Karpas-422 (cell line): Measurements from ENCODE around the gene SLC8A3. TPM values are rescaled to one million over a fixed set of nuclear protein-coding genes. Genes with fewer than 3 reads are reported as not detected.
A peak's percentile ranks its signal among the peaks of the same experiment; 100 is the strongest.

ENCODE experiments used
- DNase-seq: peaks from one replicate; pipeline ENCODE4 v3.0.0-alpha.2; 2015
- H2AFZ ChIP-seq: fragments of 200-600 bp; sonication (generic); 2 replicates; pipeline ENCODE4 v1.6.1; 2014; ENCODE audit warnings: antibody characterized with exemption, low read length, mixed read lengths
- H3K27ac ChIP-seq: fragments of 200-600 bp; sonication (generic); 2 replicates; pipeline ENCODE4 v1.5.1; 2014; ENCODE audit warnings: mild to moderate bottlenecking, low read length, moderate library complexity
- H3K27me3 ChIP-seq: fragments of 200-600 bp; sonication (generic); 2 replicates; pipeline ENCODE4 v1.6.1; 2014; ENCODE audit warnings: low read length, mixed read lengths
- H3K36me3 ChIP-seq: fragments of 200-600 bp; sonication (generic); 2 replicates; pipeline ENCODE4 v1.6.1; 2014; ENCODE audit warnings: low read length, mixed read lengths; ENCODE audit not compliant: insufficient read depth
- H3K4me1 ChIP-seq: fragments of 200-600 bp; sonication (generic); 2 replicates; pipeline ENCODE4 v1.6.1; 2014; ENCODE audit warnings: mild to moderate bottlenecking, low read length, mixed read lengths
- H3K4me2 ChIP-seq: fragments of 200-600 bp; sonication (generic); 2 replicates; pipeline ENCODE4 v1.6.1; 2014; ENCODE audit warnings: low read length, low read depth, mild to moderate bottlenecking; ENCODE audit not compliant: poor library complexity, severe bottlenecking
- H3K4me3 ChIP-seq: fragments of 200-600 bp; sonication (generic); 2 replicates; pipeline ENCODE4 v1.5.1; 2014; ENCODE audit warnings: mild to moderate bottlenecking, antibody characterized with exemption, low read length, mixed read lengths
- H3K79me2 ChIP-seq: fragments of 200-600 bp; sonication (generic); 2 replicates; pipeline ENCODE4 v1.6.1; 2014; ENCODE audit warnings: mild to moderate bottlenecking, low read length, mixed read lengths
- H3K9ac ChIP-seq: fragments of 200-600 bp; sonication (generic); 2 replicates; pipeline ENCODE4 v1.6.0; 2014; ENCODE audit warnings: low read length
- H3K9me2 ChIP-seq: fragments of 200-600 bp; sonication (generic), shearing (Covaris generic); replicated peaks from 2 replicates; pipeline ENCODE4 v1.6.0; 2014; ENCODE audit warnings: mild to moderate bottlenecking, low read length, moderate library complexity; ENCODE audit not compliant: insufficient read depth
- H3K9me3 ChIP-seq: fragments of 300-700, 200-600 bp; sonication (generic); 2 replicates; pipeline ENCODE4 v1.6.1; 2014; ENCODE audit warnings: low read length, mixed read lengths
- H4K20me1 ChIP-seq: fragments of 200-600 bp; sonication (generic); 2 replicates; pipeline ENCODE4 v1.6.1; 2014; ENCODE audit warnings: mild to moderate bottlenecking, antibody characterized with exemption, low read length, low read depth; ENCODE audit not compliant: insufficient read depth
- total RNA-seq: library from RNA; depleted of rRNA; stranded (reverse); fragments of >200 nt; shearing (Covaris generic); gene quantifications from 2 replicates; pipeline ENCODE4 v1.2.3, GENCODE V29; 2014; ENCODE audit warnings: low replicate concordance

Gene SLC8A3
- total RNA-seq, 1 experiment from 2014 or later, result not detected

DNA sequence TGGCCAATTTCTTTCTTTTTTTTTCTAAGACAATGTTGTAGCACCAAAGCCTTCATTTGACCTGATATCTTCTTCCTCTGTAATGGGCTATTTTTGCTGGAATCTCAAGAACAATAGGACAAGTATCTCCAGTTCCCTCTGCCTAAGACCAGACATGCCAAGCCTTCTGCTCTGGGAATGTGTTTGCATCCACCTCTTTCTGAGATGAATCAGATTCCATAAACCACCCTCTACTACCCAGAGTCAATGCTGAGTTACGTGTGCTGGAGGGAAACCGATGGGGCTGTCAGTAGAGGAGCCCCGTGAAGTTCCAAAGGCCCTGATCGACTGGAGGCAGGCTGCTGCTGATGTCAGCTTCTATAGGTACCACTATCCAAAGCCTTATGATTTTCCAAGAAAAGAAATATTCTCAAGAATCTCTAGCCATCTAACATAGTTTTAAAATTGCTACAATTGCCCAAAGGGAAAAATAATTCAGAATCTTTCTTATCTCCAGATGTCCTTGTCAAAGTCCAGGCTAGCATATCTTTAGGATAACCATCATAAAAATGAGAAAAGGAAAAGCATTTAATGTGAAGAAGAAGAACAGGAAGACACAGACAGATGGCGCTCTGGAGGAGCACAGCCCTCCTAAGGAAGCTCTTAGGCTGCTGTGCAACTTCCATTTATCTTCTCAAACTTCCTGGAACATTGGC, 101.9 kb downstream of the SLC8A3 start:
- Histone ChIP-seq H3K27ac (no peak overlapping the region), H3K36me3 (no peaks in the 10 kb centered on the region), H2AFZ (no peak overlapping the region), H3K9ac (no peak overlapping the region), H3K4me3 (no peak overlapping the region), H3K4me1 (no peaks in the 10 kb centered on the region), H3K9me2 (no peaks in the 10 kb centered on the region), H3K27me3 (no peaks in the 10 kb centered on the region), H4K20me1 (no peaks in the 10 kb centered on the region), H3K79me2 (no peaks in the 10 kb centered on the region), H3K4me2 (no peak overlapping the region), H3K9me3 (no peaks in the 10 kb centered on the region)
- peak; percentile 77 for DNase-seq

- Histone ChIP-seq H3K79me2 (no peaks in the 10 kb centered on the region), H3K4me2 (no peak overlapping the region), H3K27me3 (no peaks in the 10 kb centered on the region), H3K9me3 (no peaks in the 10 kb centered on the region), H4K20me1 (no peaks in the 10 kb centered on the region), H2AFZ (no peak overlapping the region), H3K36me3 (no peaks in the 10 kb centered on the region), H3K9me2 (no peaks in the 10 kb centered on the region), H3K4me1 (no peaks in the 10 kb centered on the region), H3K9ac (no peak overlapping the region), H3K4me3 (no peak overlapping the region), H3K27ac (no peak overlapping the region)
- DNase-seq, result no peak
Measured at GRCh38 chr14:70084226-70084625, 104.5 kb downstream of the SLC8A3 start.

DNA sequence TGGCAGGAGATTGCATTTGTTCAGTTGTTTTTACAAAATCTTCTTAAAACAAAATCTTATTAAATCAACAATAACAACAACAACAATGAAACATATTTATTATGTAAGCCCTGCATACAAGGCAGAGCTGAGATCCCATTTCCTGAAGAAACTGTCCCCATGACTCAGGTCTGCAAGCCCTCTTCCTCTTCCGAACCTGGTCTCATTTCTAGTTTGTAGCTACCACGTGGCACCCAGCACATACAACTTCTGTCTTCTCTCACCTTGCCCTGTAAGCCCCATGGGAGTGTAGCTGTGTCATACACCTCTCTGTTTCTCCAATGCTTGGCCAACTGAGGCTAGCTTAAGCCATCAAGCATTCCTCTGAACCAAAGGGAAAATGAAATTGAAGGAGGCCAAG, 106.4 kb downstream of the SLC8A3 start:
- Histone ChIP-seq H3K9ac (no peak overlapping the region), H3K79me2 (no peaks in the 10 kb centered on the region), H3K4me3 (no peak overlapping the region), H3K4me2 (no peak overlapping the region), H3K4me1 (no peaks in the 10 kb centered on the region), H3K36me3 (no peaks in the 10 kb centered on the region), H3K27ac (no peak overlapping the region), H3K27me3 (no peaks in the 10 kb centered on the region), H3K9me2 (no peaks in the 10 kb centered on the region), H2AFZ (no peak overlapping the region), H4K20me1 (no peaks in the 10 kb centered on the region), H3K9me3 (no peaks in the 10 kb centered on the region)
- DNase-seq, result no peak

DNA sequence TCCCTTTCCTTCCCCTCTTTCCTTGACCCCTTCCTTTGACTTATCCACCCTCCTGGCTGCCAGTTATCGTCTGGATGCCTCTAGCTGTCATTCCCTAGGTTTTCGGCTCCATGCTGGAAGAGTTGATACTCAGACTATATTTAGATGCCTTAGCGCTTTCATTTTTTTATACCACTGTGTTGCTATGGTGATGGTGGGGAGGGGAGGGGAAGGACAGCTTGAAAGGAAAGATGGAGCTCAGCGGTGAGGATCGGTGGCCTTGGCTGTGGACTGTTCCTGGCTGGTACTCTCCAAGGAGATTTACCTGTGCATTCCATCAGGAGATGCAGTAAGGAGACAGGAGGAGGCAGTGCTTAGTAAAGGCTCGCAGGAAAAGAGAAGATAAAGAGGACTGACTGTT, 108.7 kb downstream of the SLC8A3 start:
- DNase-seq, result no peak
- no peak overlapping the region for H2AFZ ChIP-seq
- H3K4me3 ChIP-seq, result no peak overlapping the region
- H3K9me3 ChIP-seq, result no peaks in the 10 kb centered on the region
- H3K4me2 ChIP-seq, result no peak overlapping the region
- no peaks in the 10 kb centered on the region for H3K4me1 ChIP-seq
- no peaks in the 10 kb centered on the region for H3K36me3 ChIP-seq
- no peaks in the 10 kb centered on the region for H3K27me3 ChIP-seq
- H3K79me2 ChIP-seq, result no peaks in the 10 kb centered on the region
- no peaks in the 10 kb centered on the region for H3K9me2 ChIP-seq
- H3K9ac ChIP-seq, result no peak overlapping the region
- H3K27ac ChIP-seq, result no peak overlapping the region
- H4K20me1 ChIP-seq, result no peaks in the 10 kb centered on the region

GRCh38 chr14:70078329-70078728, 110.4 kb downstream of the SLC8A3 start:
- H3K27me3 ChIP-seq, result no peaks in the 10 kb centered on the region
- no peaks in the 10 kb centered on the region for H3K4me1 ChIP-seq
- DNase-seq, result no peak
- H3K27ac ChIP-seq, result no peak overlapping the region
- no peaks in the 10 kb centered on the region for H3K9me3 ChIP-seq
- H2AFZ ChIP-seq, result no peak overlapping the region
- H4K20me1 ChIP-seq, result no peaks in the 10 kb centered on the region
- no peak overlapping the region for H3K4me2 ChIP-seq
- H3K4me3 ChIP-seq, result no peak overlapping the region
- H3K9ac ChIP-seq, result no peak overlapping the region
- no peaks in the 10 kb centered on the region for H3K36me3 ChIP-seq
- no peaks in the 10 kb centered on the region for H3K79me2 ChIP-seq
- H3K9me2 ChIP-seq, result no peaks in the 10 kb centered on the region

- no peaks in the 10 kb centered on the region for H3K79me2 ChIP-seq
- H3K9me3 ChIP-seq, result no peaks in the 10 kb centered on the region
- no peaks in the 10 kb centered on the region for H3K9me2 ChIP-seq
- no peaks in the 10 kb centered on the region for H3K36me3 ChIP-seq
- H3K4me1 ChIP-seq, result no peaks in the 10 kb centered on the region
- H3K4me3 ChIP-seq, result no peak overlapping the region
- H3K4me2 ChIP-seq, result no peak overlapping the region
- H3K27ac ChIP-seq, result no peak overlapping the region
- DNase-seq, result no peak
- H2AFZ ChIP-seq, result no peak overlapping the region
- no peak overlapping the region for H3K9ac ChIP-seq
- no peaks in the 10 kb centered on the region for H3K27me3 ChIP-seq
- no peaks in the 10 kb centered on the region for H4K20me1 ChIP-seq
Measured at GRCh38 chr14:70077720-70078119, 111.0 kb downstream of the SLC8A3 start.

GRCh38 chr14:70077005-70077404, 111.7 kb downstream of the SLC8A3 start:
- H3K27me3 ChIP-seq, result no peaks in the 10 kb centered on the region
- no peaks in the 10 kb centered on the region for H3K4me1 ChIP-seq
- H3K27ac ChIP-seq, result no peak overlapping the region
- no peaks in the 10 kb centered on the region for H3K9me3 ChIP-seq
- H3K9ac ChIP-seq, result no peak overlapping the region
- no peaks in the 10 kb centered on the region for H4K20me1 ChIP-seq
- H2AFZ ChIP-seq, result no peak overlapping the region
- H3K9me2 ChIP-seq, result no peaks in the 10 kb centered on the region
- H3K4me2 ChIP-seq, result no peak overlapping the region
- DNase-seq, result no peak
- no peaks in the 10 kb centered on the region for H3K36me3 ChIP-seq
- H3K4me3 ChIP-seq, result no peak overlapping the region
- H3K79me2 ChIP-seq, result no peaks in the 10 kb centered on the region

GRCh38 chr14:70073924-70074566, 114.7 kb downstream of the SLC8A3 start:
- no peaks in the 10 kb centered on the region for H3K9me2 ChIP-seq
- H3K27me3 ChIP-seq, result no peaks in the 10 kb centered on the region
- H4K20me1 ChIP-seq, result no peaks in the 10 kb centered on the region
- no peaks in the 10 kb centered on the region for H3K4me1 ChIP-seq
- no peak overlapping the region for H3K4me2 ChIP-seq
- no peak overlapping the region for H3K27ac ChIP-seq
- no peak overlapping the region for H2AFZ ChIP-seq
- H3K9ac ChIP-seq, result no peak overlapping the region
- DNase-seq, result peak; percentile 92
- no peaks in the 10 kb centered on the region for H3K79me2 ChIP-seq
- no peak overlapping the region for H3K4me3 ChIP-seq
- H3K36me3 ChIP-seq, result no peaks in the 10 kb centered on the region
- H3K9me3 ChIP-seq, result no peaks in the 10 kb centered on the region
